Renal cortical epithelial cell (primary cell): Measurements from ENCODE around the gene NBPF6. TPM values are rescaled to one million over a fixed set of nuclear protein-coding genes. Genes with fewer than 3 reads are reported as not detected.
"Not testable (repeated sequence)": the region's sequence is repeated elsewhere in the genome, so short reads cannot be mapped to it uniquely, and the experiment has no call there.

Experiments used
- DNase-seq: peaks from one replicate; pipeline ENCODE4 v3.0.0-alpha.2; 2011; ENCODE audit warnings: low read depth
- total RNA-seq: library from RNA; depleted of rRNA; stranded (reverse); fragments of >200 nt; gene quantifications from 2 replicates; pipeline ENCODE4 v1.2.3, GENCODE V29; 2014

The NBPF6 gene
- total RNA-seq, result not detected in 2 replicates

GRCh38 chr1:108450043-108450442 is at the start of gene NBPF6:
TSS of gene NBPF6 (plus strand) at chr1:108450343. CDS start at chr1:108450602, 259 bp downstream.
- DNase-seq, result not testable (repeated sequence)

GRCh38 chr1:108411098-108411833 is 38.9 kb upstream of the NBPF6 start:
- not testable (repeated sequence) for DNase-seq

GRCh38 chr1:108420129-108420528 is 30.0 kb upstream of the NBPF6 start:
- not testable (repeated sequence) for DNase-seq

- DNase-seq, result not testable (repeated sequence)
Measured at GRCh38 chr1:108421061-108421916, 28.9 kb upstream of the NBPF6 start.

- DNase-seq, result not testable (repeated sequence)
Measured at GRCh38 chr1:108426877-108427276, 23.3 kb upstream of the NBPF6 start.

- not testable (repeated sequence) for DNase-seq
Measured at GRCh38 chr1:108432002-108432401, 18.1 kb upstream of the NBPF6 start.

- DNase-seq, result not testable (repeated sequence)
Measured at GRCh38 chr1:108433404-108433803, 16.7 kb upstream of the NBPF6 start.

GRCh38 chr1:108438536-108438935 is 11.6 kb upstream of the NBPF6 start:
- not testable (repeated sequence) for DNase-seq

- DNase-seq, result not testable (repeated sequence)
Measured at GRCh38 chr1:108454521-108454920, 4.4 kb downstream of the NBPF6 start.

- not testable (repeated sequence) for DNase-seq
Measured at GRCh38 chr1:108458661-108459060, 8.5 kb downstream of the NBPF6 start.

GRCh38 chr1:108461758-108462157 is 11.6 kb downstream of the NBPF6 start:
- DNase-seq, result not testable (repeated sequence)

- DNase-seq, result not testable (repeated sequence)
Measured at GRCh38 chr1:108463962-108464361, 13.8 kb downstream of the NBPF6 start.

- DNase-seq, result not testable (repeated sequence)
Measured at GRCh38 chr1:108466166-108466565, 16.0 kb downstream of the NBPF6 start.

GRCh38 chr1:108467155-108467554 is 17.0 kb downstream of the NBPF6 start:
- DNase-seq, result not testable (repeated sequence)

- not testable (repeated sequence) for DNase-seq
Measured at GRCh38 chr1:108470750-108471149, 20.6 kb downstream of the NBPF6 start.

GRCh38 chr1:108474516-108474915 is 24.4 kb downstream of the NBPF6 start:
- not testable (repeated sequence) for DNase-seq

- DNase-seq, result no peak
Measured at GRCh38 chr1:108478429-108479015, 28.4 kb downstream of the NBPF6 start.

GRCh38 chr1:108482708-108483107 is 32.6 kb downstream of the NBPF6 start:
- DNase-seq, result no peak

GRCh38 chr1:108485990-108486389 is 35.8 kb downstream of the NBPF6 start:
- not testable (repeated sequence) for DNase-seq

GRCh38 chr1:108486707-108487106 is 36.6 kb downstream of the NBPF6 start:
- DNase-seq, result not testable (repeated sequence)

GRCh38 chr1:108495008-108495407 is 44.9 kb downstream of the NBPF6 start:
- DNase-seq, result not testable (repeated sequence)

GRCh38 chr1:108496856-108497255 is 46.7 kb downstream of the NBPF6 start:
- not testable (repeated sequence) for DNase-seq
